ENCODE data around the gene TLE3.

DNA sequence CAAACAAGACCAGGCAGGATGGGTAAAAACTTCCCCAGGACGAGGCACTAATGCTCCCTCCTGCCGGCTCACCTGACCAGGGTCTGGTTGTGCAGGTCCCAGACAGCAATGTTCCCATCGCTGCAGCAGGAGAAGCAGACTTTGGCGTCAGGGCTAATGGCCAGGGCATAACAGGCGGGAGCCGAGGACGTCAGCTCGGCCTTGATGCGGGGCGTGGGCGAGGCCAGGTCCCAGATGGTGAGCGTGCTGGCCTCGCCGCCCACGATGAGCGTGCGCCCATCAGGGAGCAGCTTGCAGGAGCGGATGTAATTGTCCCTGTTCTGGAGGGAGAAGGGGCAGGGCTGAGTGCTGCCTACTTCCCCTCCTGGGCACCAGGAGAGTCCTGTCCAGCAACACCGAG is 43.4 kb downstream of the TLE3 start:
- TF ChIP-seq CTCF (conservative IDR thresholded peaks at IDR 0.05 in 1 of 2, IDR thresholded peaks at IDR 0.05 in 1 of 2; ENCODE audit: low read depth in 1 of 2, low read length in 2 of 2) (no peak), EZH2 (IDR thresholded peaks at IDR 0.05; ENCODE audit: low read length, missing control alignments) (no peak)

All from fibroblast of lung (primary cell).